ENCODE measurements around the gene ATF3. TPM values are rescaled to one million over a fixed set of nuclear protein-coding genes. Genes with fewer than 3 reads are reported as not detected.

The ATF3 gene
- total and polyA plus RNA-seq, 4 donors = 1.1 to 8.8 (median 5.5) TPM

DNA sequence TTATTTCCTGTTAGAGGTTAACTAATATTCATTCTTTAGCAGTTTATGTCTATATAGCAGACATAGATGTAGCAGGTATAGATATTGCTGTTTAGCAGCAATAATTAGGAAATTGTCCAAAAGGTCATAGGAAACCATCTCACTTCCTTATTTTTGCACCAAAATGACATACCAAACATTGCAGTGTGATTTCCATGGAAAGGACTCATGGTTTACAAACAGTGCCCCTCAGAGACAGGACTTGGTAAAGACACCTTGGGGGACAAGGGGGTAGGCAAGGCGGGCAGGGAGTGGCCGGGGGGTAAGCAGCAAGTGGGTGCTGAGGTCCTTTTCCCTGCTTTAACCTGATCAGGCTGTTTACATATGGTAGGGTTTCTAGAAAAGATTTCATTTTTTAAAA is 60.5 kb downstream of the ATF3 start:
- H3K9me3 ChIP-seq (ENCODE audit: control insufficient read depth in 4 of 4, low read length in 3 of 4) = no peaks in the 10 kb centered on the region
- no peak for TF ChIP-seq GABPA (IDR thresholded peaks at IDR 0.05 in 1 of 2, conservative IDR thresholded peaks at IDR 0.05 in 1 of 2)
- TF ChIP-seq RAD21 (IDR thresholded peaks at IDR 0.05) = peak; percentile 42 to 48
- WGBS = 86% methylated on average over 2 of the region's 2 CpGs
- H3K4me1 ChIP-seq (ENCODE audit: control insufficient read depth in 4 of 4, insufficient read depth in 4 of 4, low read length in 3 of 4) = peaks cover 0 to 6% (median 3%) of the 10 kb centered on the region in 4 donors
- H3K9ac ChIP-seq (ENCODE audit: low read depth in 1 of 2, low read length in 2 of 2) = no peak overlapping the region
- H3K36me3 ChIP-seq (ENCODE audit: control insufficient read depth in 4 of 4, insufficient read depth in 3 of 4, low read depth in 1 of 4, low read length in 3 of 4) = no peaks in the 10 kb centered on the region
- H3K27ac ChIP-seq (ENCODE audit: low read depth in 1 of 2, low read length in 2 of 2) = no peak overlapping the region
- H3K4me3 ChIP-seq (ENCODE audit: low read depth in 1 of 3, low read length in 3 of 3) = no peak overlapping the region
- H3K27me3 ChIP-seq (ENCODE audit: control insufficient read depth in 4 of 4, insufficient read depth in 4 of 4, low read length in 3 of 4) = peaks cover 0 to 2% (median 0%) of the 10 kb centered on the region in 4 donors
- DNase-seq (ENCODE audit: low spot score) = no peak

DNA sequence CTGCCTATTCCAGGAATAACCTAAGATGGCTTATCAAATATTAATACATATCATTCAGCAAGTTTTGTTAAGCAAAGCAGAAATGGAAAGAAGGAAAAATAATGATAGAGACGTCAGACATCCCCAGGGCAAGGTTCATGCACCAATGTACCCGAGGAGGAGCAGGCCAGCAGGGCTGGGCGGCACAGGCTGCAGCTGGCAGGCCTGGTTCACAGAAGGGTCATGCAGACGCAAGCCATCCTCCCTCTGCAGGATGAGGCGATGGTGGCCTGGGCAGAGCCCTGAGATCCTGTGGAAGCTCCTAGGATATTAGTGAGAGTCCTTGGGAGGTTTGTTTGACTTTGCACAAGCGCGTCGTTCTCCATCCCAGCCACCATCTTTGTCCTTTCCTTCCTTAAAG is 61.0 kb downstream of the ATF3 start:
- H3K9ac ChIP-seq (ENCODE audit: low read depth in 1 of 2, low read length in 2 of 2) = no peak overlapping the region
- H3K4me3 ChIP-seq (ENCODE audit: low read depth in 1 of 3, low read length in 3 of 3) = no peak overlapping the region
- no peak for DNase-seq (ENCODE audit: low spot score)
- no peak overlapping the region for H3K27ac ChIP-seq (ENCODE audit: low read depth in 1 of 2, low read length in 2 of 2)
- H3K4me1 ChIP-seq (ENCODE audit: control insufficient read depth in 4 of 4, insufficient read depth in 4 of 4, low read length in 3 of 4) = peaks cover 0 to 6% (median 3%) of the 10 kb centered on the region in 4 donors
- peaks cover 0 to 2% (median 0%) of the 10 kb centered on the region in 4 donors for H3K27me3 ChIP-seq (ENCODE audit: control insufficient read depth in 4 of 4, insufficient read depth in 4 of 4, low read length in 3 of 4)
- WGBS = 84% methylated on average over 8 of the region's 8 CpGs
- no peaks in the 10 kb centered on the region for H3K9me3 ChIP-seq (ENCODE audit: control insufficient read depth in 4 of 4, low read length in 3 of 4)
- no peak for TF ChIP-seq RAD21 (IDR thresholded peaks at IDR 0.05)
- TF ChIP-seq NR2F2 (IDR thresholded peaks at IDR 0.05) = no peak
- TF ChIP-seq TAF1 (conservative IDR thresholded peaks at IDR 0.05) = no peak
- no peak for TF ChIP-seq HNF4A (conservative IDR thresholded peaks at IDR 0.05)
- TF ChIP-seq, protein P1, sequence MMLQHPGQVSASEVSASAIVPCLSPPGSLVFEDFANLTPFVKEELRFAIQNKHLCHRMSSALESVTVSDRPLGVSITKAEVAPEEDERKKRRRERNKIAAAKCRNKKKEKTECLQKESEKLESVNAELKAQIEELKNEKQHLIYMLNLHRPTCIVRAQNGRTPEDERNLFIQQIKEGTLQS (IDR thresholded peaks at IDR 0.05) = no peak
- TF ChIP-seq EGR1 (IDR thresholded peaks at IDR 0.05; ENCODE audit: low read depth in 2 of 2) = no peak
- TF ChIP-seq YY1 (IDR thresholded peaks at IDR 0.05) = no peak
- no peak for TF ChIP-seq JUND (IDR thresholded peaks at IDR 0.05)
- no peak for TF ChIP-seq FOXA2 (IDR thresholded peaks at IDR 0.05)
- no peak for TF ChIP-seq SP1 (IDR thresholded peaks at IDR 0.05)
- TF ChIP-seq, protein P2, sequence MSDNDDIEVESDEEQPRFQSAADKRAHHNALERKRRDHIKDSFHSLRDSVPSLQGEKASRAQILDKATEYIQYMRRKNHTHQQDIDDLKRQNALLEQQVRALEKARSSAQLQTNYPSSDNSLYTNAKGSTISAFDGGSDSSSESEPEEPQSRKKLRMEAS (IDR thresholded peaks at IDR 0.05) = no peak
- TF ChIP-seq, protein P3, sequence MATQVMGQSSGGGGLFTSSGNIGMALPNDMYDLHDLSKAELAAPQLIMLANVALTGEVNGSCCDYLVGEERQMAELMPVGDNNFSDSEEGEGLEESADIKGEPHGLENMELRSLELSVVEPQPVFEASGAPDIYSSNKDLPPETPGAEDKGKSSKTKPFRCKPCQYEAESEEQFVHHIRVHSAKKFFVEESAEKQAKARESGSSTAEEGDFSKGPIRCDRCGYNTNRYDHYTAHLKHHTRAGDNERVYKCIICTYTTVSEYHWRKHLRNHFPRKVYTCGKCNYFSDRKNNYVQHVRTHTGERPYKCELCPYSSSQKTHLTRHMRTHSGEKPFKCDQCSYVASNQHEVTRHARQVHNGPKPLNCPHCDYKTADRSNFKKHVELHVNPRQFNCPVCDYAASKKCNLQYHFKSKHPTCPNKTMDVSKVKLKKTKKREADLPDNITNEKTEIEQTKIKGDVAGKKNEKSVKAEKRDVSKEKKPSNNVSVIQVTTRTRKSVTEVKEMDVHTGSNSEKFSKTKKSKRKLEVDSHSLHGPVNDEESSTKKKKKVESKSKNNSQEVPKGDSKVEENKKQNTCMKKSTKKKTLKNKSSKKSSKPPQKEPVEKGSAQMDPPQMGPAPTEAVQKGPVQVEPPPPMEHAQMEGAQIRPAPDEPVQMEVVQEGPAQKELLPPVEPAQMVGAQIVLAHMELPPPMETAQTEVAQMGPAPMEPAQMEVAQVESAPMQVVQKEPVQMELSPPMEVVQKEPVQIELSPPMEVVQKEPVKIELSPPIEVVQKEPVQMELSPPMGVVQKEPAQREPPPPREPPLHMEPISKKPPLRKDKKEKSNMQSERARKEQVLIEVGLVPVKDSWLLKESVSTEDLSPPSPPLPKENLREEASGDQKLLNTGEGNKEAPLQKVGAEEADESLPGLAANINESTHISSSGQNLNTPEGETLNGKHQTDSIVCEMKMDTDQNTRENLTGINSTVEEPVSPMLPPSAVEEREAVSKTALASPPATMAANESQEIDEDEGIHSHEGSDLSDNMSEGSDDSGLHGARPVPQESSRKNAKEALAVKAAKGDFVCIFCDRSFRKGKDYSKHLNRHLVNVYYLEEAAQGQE (IDR thresholded peaks at IDR 0.05) = no peak
- TF ChIP-seq, protein P4, sequence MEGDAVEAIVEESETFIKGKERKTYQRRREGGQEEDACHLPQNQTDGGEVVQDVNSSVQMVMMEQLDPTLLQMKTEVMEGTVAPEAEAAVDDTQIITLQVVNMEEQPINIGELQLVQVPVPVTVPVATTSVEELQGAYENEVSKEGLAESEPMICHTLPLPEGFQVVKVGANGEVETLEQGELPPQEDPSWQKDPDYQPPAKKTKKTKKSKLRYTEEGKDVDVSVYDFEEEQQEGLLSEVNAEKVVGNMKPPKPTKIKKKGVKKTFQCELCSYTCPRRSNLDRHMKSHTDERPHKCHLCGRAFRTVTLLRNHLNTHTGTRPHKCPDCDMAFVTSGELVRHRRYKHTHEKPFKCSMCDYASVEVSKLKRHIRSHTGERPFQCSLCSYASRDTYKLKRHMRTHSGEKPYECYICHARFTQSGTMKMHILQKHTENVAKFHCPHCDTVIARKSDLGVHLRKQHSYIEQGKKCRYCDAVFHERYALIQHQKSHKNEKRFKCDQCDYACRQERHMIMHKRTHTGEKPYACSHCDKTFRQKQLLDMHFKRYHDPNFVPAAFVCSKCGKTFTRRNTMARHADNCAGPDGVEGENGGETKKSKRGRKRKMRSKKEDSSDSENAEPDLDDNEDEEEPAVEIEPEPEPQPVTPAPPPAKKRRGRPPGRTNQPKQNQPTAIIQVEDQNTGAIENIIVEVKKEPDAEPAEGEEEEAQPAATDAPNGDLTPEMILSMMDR (IDR thresholded peaks at IDR 0.05; ENCODE audit: low read depth, low read length, missing input control) = no peak
- H3K36me3 ChIP-seq (ENCODE audit: control insufficient read depth in 4 of 4, insufficient read depth in 3 of 4, low read depth in 1 of 4, low read length in 3 of 4) = no peaks in the 10 kb centered on the region
